Stimulated activated CD4-positive, alpha-beta T cell treated with anti-CD3 and anti-CD28 coated beads, Interleukin-15, amount 100 ng/mL, for 24 hours (primary cell): ENCODE results near the gene ADGRL3.

ENCODE experiments used
- DNase-seq: peaks from one replicate; pipeline ENCODE4 v3.0.0-alpha.2; 2020

Gene ADGRL3

GRCh38 chr4:61200187-61200915 is at the start of gene ADGRL3:
Gene ADGRL3, plus strand, starts transcription at chr4:61200326.
- no peak for DNase-seq

- no peak for DNase-seq
Observed at GRCh38 chr4:61152433-61152832, 47.7 kb upstream of the ADGRL3 start.

- DNase-seq, result no peak
Observed at GRCh38 chr4:61160478-61160877, 39.6 kb upstream of the ADGRL3 start.

- DNase-seq, result no peak
Observed at GRCh38 chr4:61162116-61162515, 38.0 kb upstream of the ADGRL3 start.

GRCh38 chr4:61173799-61174198 is 26.3 kb upstream of the ADGRL3 start:
- DNase-seq, result no peak

- no peak for DNase-seq
Observed at GRCh38 chr4:61175495-61175894, 24.6 kb upstream of the ADGRL3 start.

GRCh38 chr4:61177367-61177766 is 22.8 kb upstream of the ADGRL3 start:
- DNase-seq, result no peak

- DNase-seq, result no peak
Observed at GRCh38 chr4:61180405-61180804, 19.7 kb upstream of the ADGRL3 start.

GRCh38 chr4:61182915-61183314 is 17.2 kb upstream of the ADGRL3 start:
- DNase-seq, result no peak

- no peak for DNase-seq
Observed at GRCh38 chr4:61185288-61185687, 14.8 kb upstream of the ADGRL3 start.

GRCh38 chr4:61192392-61192791 is 7.7 kb upstream of the ADGRL3 start:
- DNase-seq, result no peak

GRCh38 chr4:61193863-61194262 is 6.3 kb upstream of the ADGRL3 start:
- DNase-seq, result no peak

GRCh38 chr4:61194571-61194970 is 5.6 kb upstream of the ADGRL3 start:
- DNase-seq, result no peak

- no peak for DNase-seq
Observed at GRCh38 chr4:61195101-61195500, 5.0 kb upstream of the ADGRL3 start.

GRCh38 chr4:61198686-61199085 is 1.4 kb upstream of the ADGRL3 start:
- DNase-seq, result no peak

- no peak for DNase-seq
Observed at GRCh38 chr4:61199873-61200186, 296 bp upstream of the ADGRL3 start.

GRCh38 chr4:61200916-61201526 is 895 bp downstream of the ADGRL3 start:
- DNase-seq, result no peak

GRCh38 chr4:61201561-61201960 is 1.4 kb downstream of the ADGRL3 start:
- DNase-seq, result no peak

- DNase-seq, result no peak
Observed at GRCh38 chr4:61201961-61202637, 2.0 kb downstream of the ADGRL3 start.

GRCh38 chr4:61202638-61203435 is 2.7 kb downstream of the ADGRL3 start:
- DNase-seq, result no peak

GRCh38 chr4:61203436-61203790 is 3.3 kb downstream of the ADGRL3 start:
- no peak for DNase-seq

GRCh38 chr4:61204353-61205060 is 4.4 kb downstream of the ADGRL3 start:
- no peak for DNase-seq

GRCh38 chr4:61205066-61205465 is 4.9 kb downstream of the ADGRL3 start:
- DNase-seq, result no peak
